Measurements from ENCODE around the gene JCHAIN. TPM values are rescaled to one million over a fixed set of nuclear protein-coding genes. Genes with fewer than 3 reads are reported as not detected.

JCHAIN gene
- total and polyA plus RNA-seq, 5 donors from 2014 or later = 0.84 to 5.2 (median 1.7) TPM; not detected in 1

- no peaks in the 10 kb centered on the region for H3K9me3 ChIP-seq (ENCODE audit: control insufficient read depth in 2 of 2, low read length in 2 of 2)
- H3K27ac ChIP-seq (ENCODE audit: insufficient read depth, low read length, poor library complexity, severe bottlenecking) = no peak overlapping the region
- H3K9me3 Mint-ChIP-seq = no peaks in the 10 kb centered on the region
- no peaks in the 10 kb centered on the region for H3K27me3 ChIP-seq (ENCODE audit: control insufficient read depth, insufficient read depth, low read length)
- no peaks in the 10 kb centered on the region for H3K36me3 ChIP-seq (ENCODE audit: control insufficient read depth, insufficient read depth, low read length)
- no peaks in the 10 kb centered on the region for H3K4me1 Mint-ChIP-seq
- no peaks in the 10 kb centered on the region for H3K4me1 ChIP-seq (ENCODE audit: control insufficient read depth, insufficient read depth, low read length, poor library complexity, severe bottlenecking)
- no peak overlapping the region for H3K4me3 Mint-ChIP-seq
- H3K36me3 Mint-ChIP-seq = no peaks in the 10 kb centered on the region
- no peak for ATAC-seq (ENCODE audit: low read depth in 2 of 2)
- peaks cover 6% of the 10 kb centered on the region for H3K27me3 Mint-ChIP-seq
- H3K4me3 ChIP-seq (ENCODE audit: low read depth, low read length) = no peak overlapping the region
- peak in 1 of 3 donors; percentile 42 for DNase-seq
- no peak overlapping the region for H3K27ac Mint-ChIP-seq
Observed at GRCh38 chr4:70619288-70619687, 47.0 kb downstream of the JCHAIN start.

GRCh38 chr4:70614184-70614555 is 52.1 kb downstream of the JCHAIN start:
- H3K4me3 ChIP-seq (ENCODE audit: low read depth, low read length) = no peak overlapping the region
- H3K4me1 Mint-ChIP-seq = peaks cover 0 to 12% (median 1%) of the 10 kb centered on the region in 4 donors
- H3K4me1 ChIP-seq (ENCODE audit: control insufficient read depth, insufficient read depth, low read length, poor library complexity, severe bottlenecking) = no peaks in the 10 kb centered on the region
- no peak overlapping the region for H3K27ac ChIP-seq (ENCODE audit: insufficient read depth, low read length, poor library complexity, severe bottlenecking)
- H3K36me3 Mint-ChIP-seq = no peaks in the 10 kb centered on the region
- H3K27ac Mint-ChIP-seq = no peak overlapping the region
- DNase-seq = no peak
- ATAC-seq (ENCODE audit: low read depth in 2 of 2) = no peak
- H3K36me3 ChIP-seq (ENCODE audit: control insufficient read depth, insufficient read depth, low read length) = no peaks in the 10 kb centered on the region
- H3K9me3 ChIP-seq (ENCODE audit: control insufficient read depth in 2 of 2, low read length in 2 of 2) = no peaks in the 10 kb centered on the region
- H3K4me3 Mint-ChIP-seq = no peak overlapping the region
- peaks cover 35% of the 10 kb centered on the region for H3K27me3 Mint-ChIP-seq
- no peaks in the 10 kb centered on the region for H3K9me3 Mint-ChIP-seq
- H3K27me3 ChIP-seq (ENCODE audit: control insufficient read depth, insufficient read depth, low read length) = peaks cover 8% of the 10 kb centered on the region

GRCh38 chr4:70613306-70614183 is 52.8 kb downstream of the JCHAIN start:
- H3K4me1 Mint-ChIP-seq = peaks cover 0 to 12% (median 1%) of the 10 kb centered on the region in 4 donors
- H3K9me3 ChIP-seq (ENCODE audit: control insufficient read depth in 2 of 2, low read length in 2 of 2) = no peaks in the 10 kb centered on the region
- H3K4me1 ChIP-seq (ENCODE audit: control insufficient read depth, insufficient read depth, low read length, poor library complexity, severe bottlenecking) = no peaks in the 10 kb centered on the region
- no peak overlapping the region for H3K27ac ChIP-seq (ENCODE audit: insufficient read depth, low read length, poor library complexity, severe bottlenecking)
- DNase-seq (no peak), ATAC-seq (ENCODE audit: low read depth in 2 of 2) (no peak)
- no peaks in the 10 kb centered on the region for H3K36me3 ChIP-seq (ENCODE audit: control insufficient read depth, insufficient read depth, low read length)
- no peaks in the 10 kb centered on the region for H3K9me3 Mint-ChIP-seq
- peaks cover 38% of the 10 kb centered on the region for H3K27me3 Mint-ChIP-seq
- no peak overlapping the region for H3K4me3 Mint-ChIP-seq
- H3K27me3 ChIP-seq (ENCODE audit: control insufficient read depth, insufficient read depth, low read length) = peaks cover 8% of the 10 kb centered on the region
- no peak overlapping the region for H3K4me3 ChIP-seq (ENCODE audit: low read depth, low read length)
- H3K27ac Mint-ChIP-seq = no peak overlapping the region
- no peaks in the 10 kb centered on the region for H3K36me3 Mint-ChIP-seq

- Mint-ChIP-seq H3K4me3 (no peak overlapping the region), H3K9me3 (no peaks in the 10 kb centered on the region), H3K27me3 (peaks cover 37% of the 10 kb centered on the region), H3K36me3 (no peaks in the 10 kb centered on the region), H3K4me1 (peaks cover 0 to 4% (median 1%) of the 10 kb centered on the region in 4 donors), H3K27ac (no peak overlapping the region)
- Histone ChIP-seq H3K9me3 (ENCODE audit: control insufficient read depth in 2 of 2, low read length in 2 of 2) (no peaks in the 10 kb centered on the region), H3K4me3 (ENCODE audit: low read depth, low read length) (no peak overlapping the region), H3K4me1 (ENCODE audit: control insufficient read depth, insufficient read depth, low read length, poor library complexity, severe bottlenecking) (no peaks in the 10 kb centered on the region), H3K27me3 (ENCODE audit: control insufficient read depth, insufficient read depth, low read length) (peaks cover 8% of the 10 kb centered on the region), H3K27ac (ENCODE audit: insufficient read depth, low read length, poor library complexity, severe bottlenecking) (no peak overlapping the region), H3K36me3 (ENCODE audit: control insufficient read depth, insufficient read depth, low read length) (no peaks in the 10 kb centered on the region)
- DNase-seq (no peak), ATAC-seq (ENCODE audit: low read depth in 2 of 2) (no peak)
Observed at GRCh38 chr4:70608324-70608723, 58.0 kb downstream of the JCHAIN start.

GRCh38 chr4:70607334-70607853 is 58.9 kb downstream of the JCHAIN start:
- Mint-ChIP-seq H3K4me3 (no peak overlapping the region), H3K4me1 (no peaks in the 10 kb centered on the region), H3K27ac (no peak overlapping the region), H3K9me3 (no peaks in the 10 kb centered on the region), H3K36me3 (no peaks in the 10 kb centered on the region), H3K27me3 (peaks cover 28% of the 10 kb centered on the region)
- Histone ChIP-seq H3K9me3 (ENCODE audit: control insufficient read depth in 2 of 2, low read length in 2 of 2) (no peaks in the 10 kb centered on the region), H3K27ac (ENCODE audit: insufficient read depth, low read length, poor library complexity, severe bottlenecking) (no peak overlapping the region), H3K27me3 (ENCODE audit: control insufficient read depth, insufficient read depth, low read length) (peaks cover 3% of the 10 kb centered on the region), H3K4me1 (ENCODE audit: control insufficient read depth, insufficient read depth, low read length, poor library complexity, severe bottlenecking) (no peaks in the 10 kb centered on the region), H3K4me3 (ENCODE audit: low read depth, low read length) (no peak overlapping the region), H3K36me3 (ENCODE audit: control insufficient read depth, insufficient read depth, low read length) (no peaks in the 10 kb centered on the region)
- ATAC-seq (ENCODE audit: low read depth in 2 of 2) = no peak
- DNase-seq = no peak

GRCh38 chr4:70606459-70606858 is 59.8 kb downstream of the JCHAIN start:
- Histone ChIP-seq H3K4me3 (ENCODE audit: low read depth, low read length) (no peak overlapping the region), H3K27me3 (ENCODE audit: control insufficient read depth, insufficient read depth, low read length) (peaks cover 3% of the 10 kb centered on the region), H3K27ac (ENCODE audit: insufficient read depth, low read length, poor library complexity, severe bottlenecking) (no peak overlapping the region), H3K4me1 (ENCODE audit: control insufficient read depth, insufficient read depth, low read length, poor library complexity, severe bottlenecking) (no peaks in the 10 kb centered on the region), H3K9me3 (ENCODE audit: control insufficient read depth in 2 of 2, low read length in 2 of 2) (no peaks in the 10 kb centered on the region), H3K36me3 (ENCODE audit: control insufficient read depth, insufficient read depth, low read length) (no peaks in the 10 kb centered on the region)
- DNase-seq (no peak), ATAC-seq (ENCODE audit: low read depth in 2 of 2) (no peak)
- H3K27ac Mint-ChIP-seq = no peak overlapping the region
- H3K4me3 Mint-ChIP-seq = no peak overlapping the region
- H3K27me3 Mint-ChIP-seq = peaks cover 21% of the 10 kb centered on the region
- H3K36me3 Mint-ChIP-seq = no peaks in the 10 kb centered on the region
- no peaks in the 10 kb centered on the region for H3K4me1 Mint-ChIP-seq
- no peaks in the 10 kb centered on the region for H3K9me3 Mint-ChIP-seq

Other genes starting within 250 kb of the JCHAIN start
- gene MUC7, start 194.3 kb downstream of the JCHAIN start, total RNA-seq = not detected
- gene MUC7, start 194.3 kb downstream of the JCHAIN start, polyA plus RNA-seq = not detected
- gene AMTN, start 147.9 kb downstream of the JCHAIN start, total RNA-seq = not detected
- not detected for gene AMTN, start 147.9 kb downstream of the JCHAIN start, polyA plus RNA-seq
- gene AMBN, start 74.3 kb downstream of the JCHAIN start, total RNA-seq = not detected
- gene AMBN, start 74.3 kb downstream of the JCHAIN start, polyA plus RNA-seq = not detected
- gene ENAM, start 37.8 kb downstream of the JCHAIN start, total RNA-seq = not detected
- gene ENAM, start 37.8 kb downstream of the JCHAIN start, polyA plus RNA-seq = not detected
- 17.5 TPM for gene UTP3, start 22.0 kb upstream of the JCHAIN start, total RNA-seq
- 10 to 100 TPM in 3 of 4 donors, 1 to 10 TPM in 1; 8.8 to 13.7 (median 12.1) TPM for gene UTP3, start 22.0 kb upstream of the JCHAIN start, polyA plus RNA-seq
- gene RUFY3, start 55.5 kb upstream of the JCHAIN start, total RNA-seq = 14.9 TPM
- 1 to 10 TPM in 3 of 4 donors, under 1 TPM in 1; 0.79 to 1.9 (median 1.4) TPM for gene RUFY3, start 55.5 kb upstream of the JCHAIN start, polyA plus RNA-seq
- 46.0 TPM for gene GRSF1, start 173.4 kb upstream of the JCHAIN start, total RNA-seq
- gene GRSF1, start 173.4 kb upstream of the JCHAIN start, polyA plus RNA-seq = 100 to 1,000 TPM; 101 to 115 (median 110) TPM
- gene MOB1B, start 235.9 kb upstream of the JCHAIN start, total RNA-seq = 17.7 TPM
- 1 to 10 TPM in 3 of 4 donors, under 1 TPM in 1; 0.96 to 2.0 (median 1.2) TPM for gene MOB1B, start 235.9 kb upstream of the JCHAIN start, polyA plus RNA-seq